ENCODE results near the gene PRMT6. TPM values are rescaled to one million over a fixed set of nuclear protein-coding genes. Genes with fewer than 3 reads are reported as not detected.
A peak's percentile ranks its signal among the peaks of the same experiment; 100 is the strongest.

PRMT6 gene
- total RNA-seq (2012; rRNA removed) (15.4 and 17.2 TPM in 2 replicates), polyA plus RNA-seq (2012; rRNA removed) (12.5 and 12.6 TPM in 2 replicates), Bru-seq, nascent RNA (percentile 54 among the genes with signal in this experiment), BruChase-seq, experiment 1, labeled RNA remaining after a 6-hour chase (percentile 63 among the genes with signal in this experiment), BruChase-seq, experiment 2, labeled RNA remaining after a 2-hour chase (percentile 82 among the genes with signal in this experiment)
- polyA plus RNA-seq (2012; cell fraction: cytosol; rRNA removed) = 11.0 and 14.6 TPM in 2 replicates
- polyA plus RNA-seq (2012; cell fraction: nucleus; rRNA removed; ENCODE audit: low replicate concordance) = 2.3 and 3.4 TPM in 2 replicates
- long read RNA-seq, transcript PRMT6-201 (1 exons, 2,616 nt) = major isoform, 52 of 52 reads
- long read RNA-seq, partial matches to known transcripts = 0 of 52 reads
- long read RNA-seq, other reads (novel, unspliced or antisense) = 0 of 52 reads

- no peaks in the 10 kb centered on the region for H3K9me1 ChIP-seq (ENCODE audit: insufficient read depth, low read length)
- no peak within 1 kb of the TSS for H2BK15ac ChIP-seq (ENCODE audit: low read depth, low read length)
- peak within 1 kb of the TSS; percentile 87 for H2AK9ac ChIP-seq (replicated peaks; ENCODE audit: low read depth, low read length, poor library complexity)
- no peaks in the 10 kb centered on the region for H3K9me3 ChIP-seq (ENCODE audit: control insufficient read depth, insufficient read depth, low read length)
- peak within 1 kb of the TSS; percentile 44; the same call in 1 of the 2 replicates for H2AK5ac ChIP-seq (ENCODE audit: low read depth, low read length)
- BruUV-seq (replicated peaks) = TSS peak; percentile 70
- ATAC-seq (ENCODE audit: low read depth) (peak; percentile 96), DNase-seq (peak; percentile 70)
- H3K27me3 ChIP-seq (ENCODE audit: control insufficient read depth, insufficient read depth, low read length) = no peaks in the 10 kb centered on the region
- peak within 1 kb of the TSS; percentile 49 for H2BK120ac ChIP-seq (ENCODE audit: low read depth, low read length)
- H3K27ac ChIP-seq (ENCODE audit: insufficient read depth, low read length) = peak within 1 kb of the TSS; percentile 76
- H2AFZ ChIP-seq (replicated peaks; ENCODE audit: low read length, poor library complexity) = peak within 1 kb of the TSS; percentile 91
- ChIA-PET POLR2A (ENCODE audit: unreplicated experiment) (no interaction called here), CTCF (interaction anchor here (0.6 to 1.3 kb wide), 2 partner anchors 15 to 903 kb away, joined by 3 to 6 read pairs; no protein-coding TSS in a partner anchor)
- H3K4me3 ChIP-seq (ENCODE audit: insufficient read depth, low read depth, low read length) = peak within 1 kb of the TSS; percentile 81
- peak within 1 kb of the TSS; percentile 87 for H3K4ac ChIP-seq (ENCODE audit: low read depth, low read length)
- dilution Hi-C loops (cut with HindIII; ENCODE audit: low sequenced_read_pairs, unreplicated experiment) (no loop called here), intact Hi-C loops (cut with micrococcal nuclease) (loop anchor here (2.0 kb wide), 1 partner anchor 84 kb away; the partner anchor contains the start of gene NTNG1), in situ Hi-C loops (cut with MboI; ENCODE audit: low sequenced_read_pairs) (no loop called here)
- peak within 1 kb of the TSS; percentile 81 for H3K14ac ChIP-seq (replicated peaks; ENCODE audit: low read depth, low read length)
- no peak within 1 kb of the TSS for H2BK20ac ChIP-seq (ENCODE audit: low read depth, low read length)
- peaks cover 2% of the 10 kb centered on the region for H3K4me1 ChIP-seq (ENCODE audit: control insufficient read depth, insufficient read depth, low read length)
- peak within 1 kb of the TSS; percentile 91 to 99 for H4K8ac ChIP-seq (ENCODE audit: low read depth in 2 of 2, low read length in 2 of 2)
- peak within 1 kb of the TSS; percentile 96 for H3K18ac ChIP-seq (ENCODE audit: low read depth, low read length)
- WGBS, 2 experiments (ENCODE audit: extremely low coverage in 2 of 2, insufficient read length in 1 of 2) = 0% methylated on average over 37 of the region's 73 CpGs; no CpG with 5 or more reads in 1 of the 2 experiments
- peak within 1 kb of the TSS; percentile 47 for H2BK5ac ChIP-seq (ENCODE audit: low read depth, low read length, poor library complexity, severe bottlenecking)
- peak within 1 kb of the TSS; percentile 34; the same call in 1 of the 2 replicates for H3K56ac ChIP-seq (ENCODE audit: extremely low read depth, insufficient read depth, low read length)
- H4K91ac ChIP-seq (ENCODE audit: insufficient read depth, low read depth, low read length) = peak within 1 kb of the TSS; percentile 43; the same call in 1 of the 2 replicates
- H3K23ac ChIP-seq (ENCODE audit: low read depth, low read length) = peak within 1 kb of the TSS; percentile 71
- peak within 1 kb of the TSS; percentile 90 for H3K4me2 ChIP-seq (ENCODE audit: low read depth, low read length)
- H3K79me1 ChIP-seq (ENCODE audit: low read depth in 1 of 2, low read length in 2 of 2) = peaks cover 4 to 18% of the 10 kb centered on the region in 2 experiments; a peak in 2 of 4 replicates
- peaks cover 2% of the 10 kb centered on the region; the same call in 1 of the 2 replicates for H3K36me3 ChIP-seq (ENCODE audit: control insufficient read depth, insufficient read depth, low read length)
- no peaks in the 10 kb centered on the region for H4K20me1 ChIP-seq (ENCODE audit: insufficient read depth, low read length)
- H3K9ac ChIP-seq (ENCODE audit: low read depth, low read length) = peak within 1 kb of the TSS; percentile 95
- H4K5ac ChIP-seq (ENCODE audit: low read depth, low read length) = peak within 1 kb of the TSS; percentile 100
- TF ChIP-seq SMC3 (IDR thresholded peaks at IDR 0.05; ENCODE audit: low read depth, low read length) (no peak), MAZ (IDR thresholded peaks at IDR 0.05; ENCODE audit: borderline replicate concordance, low read depth, low read length) (no peak)
- TF ChIP-seq, protein P1, sequence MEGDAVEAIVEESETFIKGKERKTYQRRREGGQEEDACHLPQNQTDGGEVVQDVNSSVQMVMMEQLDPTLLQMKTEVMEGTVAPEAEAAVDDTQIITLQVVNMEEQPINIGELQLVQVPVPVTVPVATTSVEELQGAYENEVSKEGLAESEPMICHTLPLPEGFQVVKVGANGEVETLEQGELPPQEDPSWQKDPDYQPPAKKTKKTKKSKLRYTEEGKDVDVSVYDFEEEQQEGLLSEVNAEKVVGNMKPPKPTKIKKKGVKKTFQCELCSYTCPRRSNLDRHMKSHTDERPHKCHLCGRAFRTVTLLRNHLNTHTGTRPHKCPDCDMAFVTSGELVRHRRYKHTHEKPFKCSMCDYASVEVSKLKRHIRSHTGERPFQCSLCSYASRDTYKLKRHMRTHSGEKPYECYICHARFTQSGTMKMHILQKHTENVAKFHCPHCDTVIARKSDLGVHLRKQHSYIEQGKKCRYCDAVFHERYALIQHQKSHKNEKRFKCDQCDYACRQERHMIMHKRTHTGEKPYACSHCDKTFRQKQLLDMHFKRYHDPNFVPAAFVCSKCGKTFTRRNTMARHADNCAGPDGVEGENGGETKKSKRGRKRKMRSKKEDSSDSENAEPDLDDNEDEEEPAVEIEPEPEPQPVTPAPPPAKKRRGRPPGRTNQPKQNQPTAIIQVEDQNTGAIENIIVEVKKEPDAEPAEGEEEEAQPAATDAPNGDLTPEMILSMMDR (conservative IDR thresholded peaks at IDR 0.05; ENCODE audit: low read depth, low read length) = 0 out of 2 replicates have a peak, but pooled peaks have one; percentile 4
These were observed at the start of gene PRMT6 for GRCh38 chr1:107056426-107057196. Gene PRMT6 (plus strand): TSS chr1:107056674. CDS start chr1:107056716, 42 bp downstream.
